Activated B cell treated with CpG ODN at 0.5 μM for 24 hours (primary cell): Measurements from ENCODE around the gene PMVK. TPM values are rescaled to one million over a fixed set of nuclear protein-coding genes. Genes with fewer than 3 reads are reported as not detected.

Source experiments
- ATAC-seq: fragments of 200-7000 bp; cut with Tn5 transposase; one replicate; pipeline ENCODE4 v1.10.0; 2021; ENCODE audit warnings: low read depth, mild to moderate bottlenecking, moderate library complexity
- CTCF ChIA-PET: fragments of 350-600 bp; sonication (Branson Sonifier 250); formaldehyde crosslinking; loops from one replicate; lab custom pipeline; 2021; ENCODE audit warnings: antibody characterized with exemption; lab: Charles Lee
- POLR2A ChIA-PET: fragments of 350-600 bp; sonication (Branson Sonifier 250); formaldehyde crosslinking; loops from one replicate; lab custom pipeline; 2021; ENCODE audit warnings: antibody characterized with exemption; lab: Charles Lee
- DNase-seq: peaks from one replicate; pipeline ENCODE4 v3.0.0; 2022
- H3K27ac Mint-ChIP-seq: one replicate; pipeline ENCODE4 v1.8.0; 2020; ENCODE audit warnings: mixed read lengths
- H3K27me3 Mint-ChIP-seq: one replicate; pipeline ENCODE4 v1.8.0; 2021; ENCODE audit warnings: mixed read lengths
- H3K36me3 Mint-ChIP-seq: one replicate; pipeline ENCODE4 v1.8.0; 2021; ENCODE audit warnings: low read depth, mixed read lengths
- H3K4me1 Mint-ChIP-seq: one replicate; pipeline ENCODE4 v1.8.0; 2021; ENCODE audit warnings: mixed read lengths
- H3K4me3 Mint-ChIP-seq: one replicate; pipeline ENCODE4 v1.8.0; 2020; ENCODE audit warnings: mild to moderate bottlenecking, mixed read lengths
- H3K9me3 Mint-ChIP-seq: one replicate; pipeline ENCODE4 v1.8.0; 2020; ENCODE audit warnings: mixed read lengths
- CTCF ChIP-seq: fragments of 200-600 bp; IDR thresholded peaks from one replicate; pipeline ENCODE4 v1.8.0; 2022; ENCODE audit warnings: antibody characterized with exemption, mild to moderate bottlenecking
- intact Hi-C: fragments of 100-400 bp; cut with micrococcal nuclease; formaldehyde crosslinking; loops from one replicate; pipeline ENCODE4 v1.15.1; 2024
- total RNA-seq: library from RNA; stranded (reverse); gene quantifications from 2 replicates; pipeline ENCODE4 v1.2.3, GENCODE V29; 2022

The PMVK gene
- total RNA-seq, result 24.6 and 26.3 TPM in 2 replicates

GRCh38 chr1:154936555-154937084, at the start of gene PMVK:
Gene PMVK, minus strand, starts transcription at chr1:154936719. Its CDS starts 34 bp downstream, at chr1:154936685.
- Mint-ChIP-seq H3K27me3 (no peaks in the 10 kb centered on the region), H3K4me1 (peaks cover 58% of the 10 kb centered on the region), H3K36me3 (peaks cover 15% of the 10 kb centered on the region), H3K9me3 (no peaks in the 10 kb centered on the region), H3K27ac (peak within 1 kb of the TSS; percentile 100), H3K4me3 (peak within 1 kb of the TSS; percentile 98)
- intact Hi-C loops, result loop anchor here (1.0 to 10.0 kb wide), 9 partner anchors 20 to 378 kb away; partner anchors contain the start of genes ADAR, CKS1B, PBXIP1 and PYGO2
- CTCF ChIA-PET, result interaction anchor here (0.9 to 2.4 kb wide), 10 partner anchors 9 to 377 kb away, joined by 3 to 10 read pairs (median 6); partner anchors contain the start of genes ADAM15, FLAD1, PBXIP1 and PYGO2
- ATAC-seq (peak; percentile 90), DNase-seq (peak; percentile 90)
- POLR2A ChIA-PET, result interaction anchor here (0.5 to 3.2 kb wide), 30 partner anchors 8 to 946 kb away, joined by 3 to 52 read pairs (median 4); partner anchors contain the start of genes ADAM15, CKS1B, EFNA4 and FLAD1
- no peak for TF ChIP-seq CTCF

GRCh38 chr1:154983776-154984466, 47.4 kb upstream of the PMVK start:
- ATAC-seq (no peak), DNase-seq (no peak)
- no peaks in the 10 kb centered on the region for H3K27me3 Mint-ChIP-seq
- H3K27ac Mint-ChIP-seq, result no peak overlapping the region
- CTCF ChIA-PET, result interaction anchor here (0.7 to 3.0 kb wide), 7 partner anchors 9 to 494 kb away, joined by 3 to 26 read pairs (median 5); partner anchors contain the start of gene PYGO2
- H3K4me1 Mint-ChIP-seq, result peaks cover 9% of the 10 kb centered on the region
- no peaks in the 10 kb centered on the region for H3K9me3 Mint-ChIP-seq
- POLR2A ChIA-PET, result interaction anchor here (0.6 to 2.7 kb wide), 20 partner anchors 8 to 101 kb away, joined by 3 to 36 read pairs (median 6); partner anchors contain the start of genes ADAM15, CKS1B, LENEP and PBXIP1
- TF ChIP-seq CTCF, result no peak
- no peak overlapping the region for H3K4me3 Mint-ChIP-seq
- peaks cover 23% of the 10 kb centered on the region for H3K36me3 Mint-ChIP-seq
- intact Hi-C loops, result loop anchor here (1.0 to 2.0 kb wide), 4 partner anchors 10 to 33 kb away; partner anchors contain the start of genes CKS1B and ZBTB7B

- H3K36me3 Mint-ChIP-seq, result peaks cover 19% of the 10 kb centered on the region
- no peaks in the 10 kb centered on the region for H3K9me3 Mint-ChIP-seq
- H3K4me3 Mint-ChIP-seq, result no peak within 1 kb of the TSS
- intact Hi-C loops, result loop anchor here (1.0 to 2.0 kb wide), 4 partner anchors 9 to 34 kb away; partner anchors contain the start of genes CKS1B and ZBTB7B
- peaks cover 9% of the 10 kb centered on the region for H3K4me1 Mint-ChIP-seq
- TF ChIP-seq CTCF, result no peak
- no peaks in the 10 kb centered on the region for H3K27me3 Mint-ChIP-seq
- ChIA-PET CTCF (interaction anchor here (0.7 to 3.0 kb wide), 6 partner anchors 9 to 79 kb away, joined by 3 to 26 read pairs (median 4); partner anchors contain the start of genes PMVK and PYGO2), POLR2A (interaction anchor here (0.5 to 2.7 kb wide), 20 partner anchors 9 to 1322 kb away, joined by 3 to 36 read pairs (median 6); partner anchors contain the start of genes ADAM15, CKS1B, LENEP and PBXIP1)
- no peak within 1 kb of the TSS for H3K27ac Mint-ChIP-seq
- ATAC-seq, result peak; percentile 100
- peak; percentile 81 for DNase-seq
These were observed 46.6 kb upstream of the PMVK start, which contains the start of gene FLAD1 for GRCh38 chr1:154982897-154983648. Gene FLAD1, plus strand, starts transcription at chr1:154983344. Its CDS starts 351 bp downstream, at chr1:154983695.

- intact Hi-C loops, result loop anchor here (2.0 kb wide), 1 partner anchor 34 kb away; no protein-coding TSS in a partner anchor
- no peak for ATAC-seq
- peaks cover 16% of the 10 kb centered on the region for H3K4me1 Mint-ChIP-seq
- peaks cover 16% of the 10 kb centered on the region for H3K36me3 Mint-ChIP-seq
- no peak overlapping the region for H3K4me3 Mint-ChIP-seq
- H3K27ac Mint-ChIP-seq, result no peak overlapping the region
- ChIA-PET CTCF (interaction anchor here (1.9 to 3.0 kb wide), 3 partner anchors 17 to 79 kb away, joined by 5 to 26 read pairs (median 17); no protein-coding TSS in a partner anchor), POLR2A (interaction anchor here (0.6 to 2.7 kb wide), 9 partner anchors 8 to 571 kb away, joined by 5 to 36 read pairs (median 10); partner anchors contain the start of genes CKS1B, PBXIP1, PMVK and PYGO2)
- DNase-seq, result no peak
- TF ChIP-seq CTCF, result no peak
- H3K9me3 Mint-ChIP-seq, result no peaks in the 10 kb centered on the region
- H3K27me3 Mint-ChIP-seq, result no peaks in the 10 kb centered on the region
These were observed 45.8 kb upstream of the PMVK start for GRCh38 chr1:154982341-154982740.
